T-cell (primary cell): ENCODE data around the gene ASPG. TPM values are rescaled to one million over a fixed set of nuclear protein-coding genes. Genes with fewer than 3 reads are reported as not detected.

Experiments used
- ATAC-seq, 4 experiments: fragments of 200-7000 bp in 3 of 4; fragments of 150-1000 bp in 1 of 4; cut with Tn5 transposase; replicated peaks in 1 of 4; 1 replicate in 3 of 4; 2 replicates in 1 of 4; pipeline ENCODE4 v1.10.0; 2021; ENCODE audit warnings: moderate library complexity in 3 of 4, mild to moderate bottlenecking in 2 of 4, moderate number of reproducible peaks in 1 of 4
- CTCF ChIA-PET, 2 donors: fragments of 300-600 bp; sonication (Branson Sonifier 250); formaldehyde crosslinking; loops; one replicate each; lab custom pipeline; 2022; ENCODE audit warnings: antibody characterized with exemption in 2 of 2; lab: Charles Lee
- POLR2A ChIA-PET, 2 donors: fragments of 300-600 bp; sonication (Branson Sonifier 250); formaldehyde crosslinking; loops; one replicate each; lab custom pipeline; 2022; ENCODE audit warnings: antibody characterized with exemption in 2 of 2; lab: Charles Lee
- DNase-seq, 35 experiments: peaks; one replicate each; pipeline versions ENCODE4 v3.0.0 to v3.0.0-alpha.2; 2013 to 2023
- H3K27ac ChIP-seq: one replicate; pipeline ENCODE4 v1.5.1; 2013; ENCODE audit warnings: low read length
- H3K27me3 ChIP-seq, 2 experiments: replicated peaks in 1 of 2; 1 replicate in 1 of 2; 2 replicates in 1 of 2; pipeline versions ENCODE4 v1.6.1 to v1.7.0; 2013; ENCODE audit warnings: low read length in 1 of 2, mixed read lengths in 1 of 2; ENCODE audit not compliant: control insufficient read depth in 2 of 2, insufficient read depth in 2 of 2; ENCODE audit errors: extremely low read depth in 1 of 2
- H3K36me3 ChIP-seq, 2 donors: 1 replicate in 1 of 2; 2 replicates in 1 of 2; pipeline versions ENCODE4 v1.6.1 to v1.7.0; 2013; ENCODE audit warnings: low read length in 1 of 2; ENCODE audit not compliant: control insufficient read depth in 2 of 2, insufficient read depth in 1 of 2; ENCODE audit errors: extremely low read depth in 1 of 2
- H3K4me1 ChIP-seq, 2 experiments: 1 replicate in 1 of 2; 2 replicates in 1 of 2; pipeline versions ENCODE4 v1.6.1 to v1.7.0; 2013; ENCODE audit warnings: low read length in 2 of 2, mixed read lengths in 1 of 2; ENCODE audit not compliant: insufficient read depth in 2 of 2, control insufficient read depth in 1 of 2; ENCODE audit errors: extremely low read depth in 1 of 2
- H3K4me3 ChIP-seq, 2 donors: 1 replicate in 1 of 2; 2 replicates in 1 of 2; pipeline versions ENCODE4 v1.5.1 to v1.7.0; 2013; ENCODE audit warnings: mild to moderate bottlenecking in 2 of 2, low read length in 1 of 2, moderate library complexity in 1 of 2; ENCODE audit not compliant: control insufficient read depth in 1 of 2; ENCODE audit errors: extremely low read depth in 1 of 2
- H3K9me3 ChIP-seq: 2 replicates; pipeline ENCODE4 v1.7.0; 2013
- H3K27ac Mint-ChIP-seq, 2 donors: one replicate each; pipeline ENCODE4 v1.8.0; 2020 to 2021; ENCODE audit warnings: mild to moderate bottlenecking in 2 of 2, mixed read lengths in 2 of 2
- H3K27me3 Mint-ChIP-seq, 2 donors: one replicate each; pipeline ENCODE4 v1.8.0; 2021 to 2022; ENCODE audit warnings: mixed read lengths in 2 of 2
- H3K36me3 Mint-ChIP-seq: one replicate; pipeline ENCODE4 v1.8.0; 2021; ENCODE audit warnings: mixed read lengths
- H3K4me1 Mint-ChIP-seq, 3 donors: one replicate each; pipeline ENCODE4 v1.8.0; 2020 to 2022; ENCODE audit warnings: mixed read lengths in 3 of 3, mild to moderate bottlenecking in 1 of 3
- H3K4me3 Mint-ChIP-seq, 3 donors: one replicate each; pipeline ENCODE4 v1.8.0; 2020 to 2022; ENCODE audit warnings: mild to moderate bottlenecking in 3 of 3, mixed read lengths in 3 of 3, moderate library complexity in 3 of 3
- H3K9me3 Mint-ChIP-seq, 3 donors: one replicate each; pipeline ENCODE4 v1.8.0; 2020 to 2022; ENCODE audit warnings: mixed read lengths in 3 of 3
- WGBS: methylation state at CpG from one replicate; pipeline ENCODE4 v1.1.5; 2013; ENCODE audit warnings: missing lambda C conversion rate; ENCODE audit not compliant: insufficient coverage; 5-methylcytosine and 5-hydroxymethylcytosine counted together
- total RNA-seq, 35 experiments: library from RNA in 6 of 35; stranded (reverse) in 6 of 35; fragments of 120-200 nt in 1 of 35; gene quantifications; one replicate each; pipeline versions ENCODE4 v1.2.1 to v1.2.4 and lab custom pipeline; 2013 to 2026

ASPG gene
- total RNA-seq, 5 donors from 2014 or later (not counting 1 experiment from before 2014, with no cell fraction given) = 0.26 to 0.57 (median 0.38) TPM; not detected in 2

- ChIA-PET POLR2A (no interaction called here), CTCF (no interaction called here)
- H3K4me1 Mint-ChIP-seq = no peaks in the 10 kb centered on the region
- DNase-seq = no peak
- 85% methylated on average over 8 of the region's 9 CpGs for WGBS
- Histone ChIP-seq H3K9me3 (no peaks in the 10 kb centered on the region), H3K27me3 (peaks cover 0 to 8% of the 10 kb centered on the region in 2 experiments), H3K27ac (no peak overlapping the region), H3K4me1 (no peaks in the 10 kb centered on the region), H3K4me3 (no peak overlapping the region), H3K36me3 (no peaks in the 10 kb centered on the region)
- ATAC-seq = no peak
- no peaks in the 10 kb centered on the region for H3K27me3 Mint-ChIP-seq
- H3K36me3 Mint-ChIP-seq = no peaks in the 10 kb centered on the region
- H3K9me3 Mint-ChIP-seq = no peaks in the 10 kb centered on the region
- H3K27ac Mint-ChIP-seq = no peak overlapping the region
- no peak overlapping the region for H3K4me3 Mint-ChIP-seq
Observed at GRCh38 chr14:104164512-104164911, 79.0 kb downstream of the ASPG start.

Other genes starting within 250 kb of the ASPG start
- gene PPP1R13B, start 238.1 kb upstream of the ASPG start, total RNA-seq = 10 to 100 TPM; 23.8 to 32.4 (median 29.9) TPM
- 1 to 10 TPM in 1 of 5 donors, under 1 TPM in 4; 0.43 to 1.3 (median 0.56) TPM for gene TDRD9, start 157.2 kb upstream of the ASPG start, total RNA-seq
- not detected for gene RD3L, start 143.2 kb upstream of the ASPG start, total RNA-seq
- gene KIF26A, start 52.9 kb downstream of the ASPG start, total RNA-seq = 1 to 10 TPM in 1 of 5 donors, under 1 TPM in 4; 0.07 to 1.6 (median 0.44) TPM